Astrocyte of the cerebellum (primary cell): ENCODE results near the gene SLC35F3.

Experiments used
- DNase-seq: peaks from one replicate; pipeline ENCODE4 v3.0.0-alpha.2; 2011; ENCODE audit warnings: low read depth
- H3K4me3 ChIP-seq: 2 replicates; pipeline ENCODE4 v1.5.1; 2011; ENCODE audit warnings: mild to moderate bottlenecking, low read depth, low read length, moderate library complexity
- in situ Hi-C: cut with HindIII; loops from 2 replicates; pipeline ENCODE4 v1.10.0; 2017; ENCODE audit warnings: low sequenced_read_pairs
- TF ChIP-seq, protein P1 (sequence below): IDR thresholded peaks from 2 replicates; pipeline ENCODE4 v1.5.1; 2012; ENCODE audit warnings: low read length, low read depth, moderate library complexity, mild to moderate bottlenecking; ENCODE audit errors: missing control alignments

Gene SLC35F3

DNA sequence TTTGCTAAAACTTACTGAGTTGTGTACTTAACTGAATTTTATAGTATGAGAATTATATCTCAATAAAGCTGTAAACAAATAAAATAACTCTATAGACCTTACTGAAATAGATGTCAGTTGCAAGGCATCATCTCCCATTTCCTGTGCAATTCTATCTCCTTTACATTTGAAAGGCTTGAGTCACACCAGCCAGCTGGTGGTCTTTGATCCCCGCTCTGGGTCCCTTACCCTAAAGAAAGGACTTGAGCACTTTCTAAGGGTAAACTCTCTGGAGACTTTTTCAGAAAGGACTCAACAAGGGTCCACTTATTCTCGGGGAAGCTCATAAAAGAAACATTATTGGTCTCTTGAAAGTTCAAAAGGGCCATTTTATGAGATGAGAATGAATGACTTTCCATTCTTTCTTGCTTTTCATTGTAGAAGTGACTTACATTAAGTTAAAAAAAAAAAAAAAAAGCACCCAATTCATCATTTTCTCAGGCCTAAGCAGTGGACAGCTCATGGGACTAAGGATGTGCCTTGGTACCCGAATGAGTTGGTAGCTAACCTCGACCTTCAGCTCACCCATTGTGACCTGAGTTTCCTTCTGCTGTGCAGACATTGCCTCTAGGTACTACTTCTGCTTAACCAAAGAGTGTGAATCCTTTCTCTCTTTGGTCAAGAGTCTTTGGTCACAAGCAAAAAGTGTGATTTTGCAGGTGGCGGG, 321.8 kb downstream of the SLC35F3 start:
- in situ Hi-C loops = no loop called here
- DNase-seq = no peak
- TF ChIP-seq, protein P1, sequence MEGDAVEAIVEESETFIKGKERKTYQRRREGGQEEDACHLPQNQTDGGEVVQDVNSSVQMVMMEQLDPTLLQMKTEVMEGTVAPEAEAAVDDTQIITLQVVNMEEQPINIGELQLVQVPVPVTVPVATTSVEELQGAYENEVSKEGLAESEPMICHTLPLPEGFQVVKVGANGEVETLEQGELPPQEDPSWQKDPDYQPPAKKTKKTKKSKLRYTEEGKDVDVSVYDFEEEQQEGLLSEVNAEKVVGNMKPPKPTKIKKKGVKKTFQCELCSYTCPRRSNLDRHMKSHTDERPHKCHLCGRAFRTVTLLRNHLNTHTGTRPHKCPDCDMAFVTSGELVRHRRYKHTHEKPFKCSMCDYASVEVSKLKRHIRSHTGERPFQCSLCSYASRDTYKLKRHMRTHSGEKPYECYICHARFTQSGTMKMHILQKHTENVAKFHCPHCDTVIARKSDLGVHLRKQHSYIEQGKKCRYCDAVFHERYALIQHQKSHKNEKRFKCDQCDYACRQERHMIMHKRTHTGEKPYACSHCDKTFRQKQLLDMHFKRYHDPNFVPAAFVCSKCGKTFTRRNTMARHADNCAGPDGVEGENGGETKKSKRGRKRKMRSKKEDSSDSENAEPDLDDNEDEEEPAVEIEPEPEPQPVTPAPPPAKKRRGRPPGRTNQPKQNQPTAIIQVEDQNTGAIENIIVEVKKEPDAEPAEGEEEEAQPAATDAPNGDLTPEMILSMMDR = no peak
- H3K4me3 ChIP-seq = no peak overlapping the region

DNA sequence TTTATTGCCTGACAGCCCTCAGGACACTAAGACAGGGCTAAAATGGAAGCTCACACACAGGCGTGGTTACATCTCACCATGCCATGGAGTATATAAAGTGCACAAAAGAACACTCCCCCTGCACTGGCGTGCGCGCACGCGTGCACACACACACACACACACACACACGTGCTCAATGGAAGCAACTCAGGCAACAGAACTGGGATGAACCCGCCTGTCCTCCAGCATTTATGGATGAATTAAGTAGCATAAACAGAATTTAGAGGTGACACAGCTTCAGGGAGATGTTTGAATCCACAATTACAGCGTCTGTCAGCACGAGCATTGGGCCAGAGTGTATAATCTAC, 322.3 kb downstream of the SLC35F3 start:
- H3K4me3 ChIP-seq = no peak overlapping the region
- DNase-seq = no peak
- TF ChIP-seq, protein P1 = no peak
- in situ Hi-C loops = no loop called here

DNA sequence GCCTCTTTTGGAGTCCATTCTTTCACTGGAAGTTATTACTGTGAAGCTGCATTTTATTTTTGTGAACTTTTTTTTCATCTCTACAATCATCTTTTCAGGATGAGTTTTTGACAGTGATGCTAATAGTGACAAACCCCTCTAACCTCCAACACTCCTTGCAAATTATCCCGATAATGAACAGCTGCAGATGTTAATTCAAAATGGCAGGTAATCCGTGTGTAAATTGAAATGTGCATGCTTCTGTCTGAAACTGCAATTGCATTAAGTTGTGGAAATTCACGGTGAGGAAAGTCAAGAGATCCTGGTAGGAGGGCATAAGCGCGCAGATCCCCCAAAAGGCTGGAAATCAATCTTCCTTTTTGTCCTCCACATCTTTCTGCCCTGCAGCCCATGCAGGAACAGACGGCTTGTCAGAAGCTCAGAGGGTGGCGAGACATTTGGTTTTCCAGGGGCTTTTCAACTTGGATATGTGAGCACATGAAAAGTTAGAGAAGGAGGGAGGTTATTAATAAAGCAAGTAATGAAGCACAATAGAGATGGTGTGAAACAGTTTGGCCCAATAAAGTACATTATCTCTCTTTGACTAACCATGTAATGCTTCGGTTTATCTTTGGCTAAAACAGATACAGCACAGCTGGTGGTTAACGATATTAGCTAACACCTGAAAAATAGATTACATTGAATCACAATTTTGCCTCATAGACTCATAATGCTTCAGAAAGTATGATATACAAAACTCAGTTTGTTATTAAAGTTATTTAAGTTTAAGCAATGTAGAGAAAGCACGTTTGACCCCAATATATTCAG, 325.3 kb downstream of the SLC35F3 start:
- no peak overlapping the region for H3K4me3 ChIP-seq
- in situ Hi-C loops = no loop called here
- TF ChIP-seq, protein P1 = no peak
- no peak for DNase-seq

DNA sequence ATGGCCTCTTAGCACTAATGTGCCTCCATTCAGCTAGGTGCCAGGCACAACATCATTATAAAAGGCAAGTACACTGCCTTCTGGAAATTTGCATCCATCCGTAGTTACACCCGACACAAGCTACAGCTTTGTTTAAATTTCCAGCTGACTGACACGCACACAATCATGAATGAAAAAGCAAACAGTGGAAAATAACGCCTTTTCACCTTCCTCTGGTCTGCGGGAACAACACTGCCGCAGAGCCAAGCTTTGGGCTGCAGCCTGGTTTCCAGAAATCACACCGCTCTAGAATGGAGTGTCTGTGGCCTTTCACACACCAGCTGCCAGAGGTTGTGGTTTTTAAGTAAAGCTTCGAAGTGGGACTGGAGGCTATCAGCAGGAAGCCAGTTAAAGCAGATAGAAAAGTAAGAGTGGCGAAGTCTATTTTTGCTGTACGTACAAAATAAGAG, 326.0 kb downstream of the SLC35F3 start:
- in situ Hi-C loops = no loop called here
- H3K4me3 ChIP-seq = no peak overlapping the region
- DNase-seq = peak; percentile 53
- TF ChIP-seq, protein P1 = no peak

DNA sequence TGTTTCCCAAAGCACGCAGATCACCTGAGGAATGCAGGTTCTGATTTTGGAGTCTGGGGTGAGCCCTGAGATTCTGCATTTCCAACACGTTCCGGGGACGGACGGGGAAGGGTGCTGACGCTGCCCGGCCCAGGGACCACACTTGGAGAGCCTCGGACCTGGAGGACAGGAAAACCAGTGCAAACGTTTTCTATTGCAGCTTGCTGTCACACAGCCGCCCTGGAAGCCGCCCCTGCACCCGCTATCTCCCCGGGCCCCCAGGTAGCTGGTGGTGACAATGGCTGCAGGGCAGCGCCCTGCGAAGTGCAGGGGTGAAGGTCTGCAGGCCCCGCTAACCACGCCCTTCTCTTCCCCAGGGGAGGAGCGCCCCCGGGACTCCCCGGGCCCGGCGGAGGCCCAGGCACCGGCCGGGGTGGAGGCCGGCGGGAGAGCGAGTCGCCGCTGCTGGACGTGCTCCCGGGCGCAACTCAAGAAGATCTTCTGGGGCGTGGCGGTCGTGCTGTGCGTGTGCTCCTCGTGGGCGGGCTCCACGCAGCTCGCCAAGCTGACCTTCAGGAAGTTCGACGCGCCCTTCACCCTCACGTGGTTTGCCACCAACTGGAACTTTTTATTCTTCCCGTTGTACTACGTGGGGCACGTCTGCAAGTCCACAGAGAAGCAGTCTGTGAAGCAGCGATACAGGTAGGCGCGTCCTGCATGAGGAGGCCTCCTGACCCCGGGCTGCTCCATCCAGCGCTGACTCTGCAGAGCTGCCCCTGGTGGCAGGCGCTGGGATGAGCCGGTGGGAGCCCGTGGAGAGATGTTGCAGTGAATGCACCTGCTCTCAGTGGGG, 326.8 kb downstream of the SLC35F3 start:
- in situ Hi-C loops = no loop called here
- no peak for DNase-seq

DNA sequence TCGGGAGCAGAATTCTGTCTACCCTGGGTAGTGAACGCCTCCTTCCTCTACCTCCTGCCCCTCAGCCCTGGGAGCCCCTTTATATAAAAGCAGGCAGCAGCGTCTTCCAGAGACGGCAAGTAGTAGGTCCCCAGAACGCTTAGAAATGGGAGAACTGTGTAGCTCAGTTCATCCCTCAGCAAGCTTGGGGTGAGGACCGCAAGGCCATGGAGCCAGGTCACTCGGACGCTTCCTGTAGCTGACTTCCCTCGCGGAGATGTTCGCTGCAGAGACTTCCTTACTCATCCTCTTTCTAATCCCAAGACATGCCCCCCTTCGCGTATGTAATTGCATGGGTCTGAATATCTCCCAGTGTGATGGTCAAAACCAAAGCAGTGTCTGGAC, 327.4 kb downstream of the SLC35F3 start:
- in situ Hi-C loops = no loop called here
- H3K4me3 ChIP-seq = no peak overlapping the region
- no peak for DNase-seq
- TF ChIP-seq, protein P1 = no peak

More for the DNA sequence above, 326.8 kb downstream of the SLC35F3 start:
- TF ChIP-seq, protein P1 = no peak
- H3K4me3 ChIP-seq = no peak overlapping the region
